NCI-H526 (cell line): Measurements from ENCODE around the gene MRM3.
"Not testable (repeated sequence)": the region's sequence is repeated elsewhere in the genome, so short reads cannot be mapped to it uniquely, and the experiment has no call there.

Experiments
- DNase-seq, 2 experiments: peaks; one replicate each; lab custom pipeline; 2025; lab: John Stamatoyannopoulos, UW

MRM3 gene

DNA sequence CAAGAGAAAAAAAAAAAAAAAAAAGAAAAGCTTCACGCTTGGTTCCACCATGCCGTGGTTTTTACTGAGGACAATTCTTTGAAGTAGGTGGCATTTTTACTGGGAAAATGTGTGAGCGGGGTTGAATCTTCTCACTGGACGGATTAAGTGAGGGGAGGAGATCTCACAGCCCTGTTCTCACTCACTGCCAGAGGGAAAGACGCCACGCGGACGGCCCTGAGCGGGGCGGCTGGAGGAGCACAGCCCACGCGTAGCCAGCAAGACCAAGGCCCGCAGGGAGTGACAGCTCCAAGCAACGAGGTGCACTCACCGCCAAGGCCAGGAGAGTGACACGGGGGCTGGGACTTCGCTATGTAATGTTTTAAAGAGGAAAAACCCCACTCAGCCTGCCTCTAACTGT, 43.1 kb downstream of the MRM3 start:
- DNase-seq = no peak

DNA sequence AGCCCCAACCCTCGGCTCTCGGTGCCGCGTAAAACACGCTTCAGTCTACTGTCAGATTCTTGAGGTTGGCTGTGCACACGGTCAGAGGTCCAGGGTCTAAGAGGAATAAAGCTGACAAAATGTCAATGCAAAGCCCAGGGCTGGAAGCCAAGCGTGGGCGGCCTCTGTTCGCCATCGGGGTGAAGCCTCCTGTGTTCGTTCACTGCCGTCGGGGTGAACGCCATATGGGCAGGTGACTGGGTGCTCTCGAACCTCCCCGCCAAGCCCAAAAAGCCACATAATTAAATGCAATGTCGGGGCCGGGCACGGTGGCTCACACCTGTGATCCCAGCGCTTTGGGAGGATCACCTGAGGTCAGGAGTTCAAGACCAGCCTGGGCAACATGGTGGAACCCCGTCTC, 44.6 kb downstream of the MRM3 start:
- no peak for DNase-seq

- no peak for DNase-seq
Observed at GRCh38 chr17:828761-829160, 46.6 kb downstream of the MRM3 start.

- DNase-seq = not testable (repeated sequence)
Observed at GRCh38 chr17:829614-830013, 47.5 kb downstream of the MRM3 start.

GRCh38 chr17:830381-830780, 48.2 kb downstream of the MRM3 start:
- no peak for DNase-seq

- DNase-seq = no peak
Observed at GRCh38 chr17:830950-831349, 48.8 kb downstream of the MRM3 start.

GRCh38 chr17:834136-834535, 52.0 kb downstream of the MRM3 start:
- no peak for DNase-seq

DNA sequence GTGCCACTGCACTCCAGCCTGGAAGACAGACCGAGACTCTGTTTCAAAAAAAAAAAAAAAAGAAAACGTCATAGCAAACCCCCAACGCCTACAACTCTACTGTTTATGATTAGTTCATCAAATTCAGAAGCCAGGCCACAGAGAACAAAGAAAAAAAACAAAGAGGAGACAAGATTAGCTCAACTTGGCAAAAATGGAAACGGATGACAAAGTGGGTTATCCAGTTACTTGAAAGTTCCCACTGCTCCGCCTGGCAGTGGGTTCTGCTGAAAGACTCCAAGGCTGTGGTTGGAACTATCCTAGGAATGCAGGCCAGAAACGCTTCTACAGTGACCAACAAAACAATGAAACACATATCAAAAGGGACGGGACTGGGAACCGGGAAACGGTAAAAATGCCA, 53.1 kb downstream of the MRM3 start:
- no peak for DNase-seq

GRCh38 chr17:835721-836120, 53.6 kb downstream of the MRM3 start:
- DNase-seq = not testable (repeated sequence)

DNA sequence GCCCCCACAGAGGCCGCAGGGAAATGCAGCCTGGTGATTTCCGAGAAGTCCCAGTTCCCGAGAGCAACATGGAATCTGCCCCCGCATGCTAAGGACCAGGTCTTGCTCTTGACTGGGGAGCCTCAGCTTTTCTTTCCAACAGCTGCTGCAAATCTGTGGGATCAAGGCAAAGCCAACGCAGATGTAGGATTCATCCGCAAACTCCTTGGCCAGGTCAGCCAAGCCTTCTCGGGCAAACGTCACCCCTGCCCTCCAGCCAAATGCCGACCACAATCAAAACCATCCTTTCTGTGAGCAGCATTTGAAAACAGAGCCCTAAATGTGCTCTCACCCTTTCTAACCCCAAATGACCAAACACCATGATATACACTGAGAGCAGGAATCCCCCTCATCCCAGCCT, 54.0 kb downstream of the MRM3 start:
- no peak for DNase-seq

- no peak for DNase-seq
Observed at GRCh38 chr17:838486-838885, 56.3 kb downstream of the MRM3 start.

DNA sequence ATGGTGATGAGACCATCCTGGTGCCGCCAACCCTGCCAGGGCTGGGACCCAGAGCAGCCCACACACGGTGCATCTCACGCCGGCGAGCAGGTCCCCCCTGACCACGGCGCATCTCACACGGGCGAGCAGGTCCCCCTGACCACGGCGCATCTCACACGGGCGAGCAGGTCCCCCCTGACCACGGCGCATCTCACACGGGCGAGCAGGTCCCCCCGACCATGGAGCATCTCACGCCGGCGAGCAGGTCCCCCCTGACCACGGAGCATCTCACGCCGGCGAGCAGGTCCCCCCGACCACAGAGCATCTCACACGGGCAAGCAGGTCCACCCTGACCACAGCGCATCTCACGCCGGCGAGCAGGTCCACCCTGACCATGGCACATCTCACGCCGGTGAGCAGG, 59.2 kb downstream of the MRM3 start:
- DNase-seq = no peak
